Measurements from ENCODE around the gene MED12L.

The MED12L gene

DNA sequence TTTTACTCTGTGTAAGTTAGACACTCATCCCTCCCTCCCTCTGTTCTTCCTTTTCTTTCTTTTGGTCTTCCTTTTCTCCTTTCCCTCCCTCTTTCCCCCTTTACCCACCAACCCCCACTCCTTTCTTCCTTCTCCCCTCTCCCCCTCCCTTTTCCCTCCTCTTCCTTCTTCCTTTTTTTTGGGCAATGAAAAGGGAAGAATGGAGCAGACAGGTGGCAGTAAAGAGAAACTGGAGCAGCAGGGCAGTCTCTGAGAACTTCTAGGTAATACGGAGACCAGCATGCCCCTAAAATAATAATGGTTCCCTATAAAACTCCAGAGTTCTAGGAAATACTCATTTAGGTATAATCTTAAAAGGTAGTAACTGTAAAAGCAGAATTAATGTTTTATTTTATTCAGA lies 129.0 kb downstream of the MED12L start:
- no peak for TF ChIP-seq POLR2AphosphoS5 (IDR thresholded peaks at IDR 0.05; ENCODE audit: low read depth, low read length)
- TF ChIP-seq FOXP2 (optimal IDR thresholded peaks at IDR 0.05; ENCODE audit: borderline replicate concordance, extremely low read depth, extremely low read length, insufficient read depth) = no peak
- no peak for TF ChIP-seq REST (IDR thresholded peaks at IDR 0.05; ENCODE audit: insufficient read depth in 1 of 2, low read depth in 2 of 2, low read length in 2 of 2)
- no peak for TF ChIP-seq TAF1 (IDR thresholded peaks at IDR 0.05; ENCODE audit: borderline replicate concordance, insufficient read depth, low read length)

DNA sequence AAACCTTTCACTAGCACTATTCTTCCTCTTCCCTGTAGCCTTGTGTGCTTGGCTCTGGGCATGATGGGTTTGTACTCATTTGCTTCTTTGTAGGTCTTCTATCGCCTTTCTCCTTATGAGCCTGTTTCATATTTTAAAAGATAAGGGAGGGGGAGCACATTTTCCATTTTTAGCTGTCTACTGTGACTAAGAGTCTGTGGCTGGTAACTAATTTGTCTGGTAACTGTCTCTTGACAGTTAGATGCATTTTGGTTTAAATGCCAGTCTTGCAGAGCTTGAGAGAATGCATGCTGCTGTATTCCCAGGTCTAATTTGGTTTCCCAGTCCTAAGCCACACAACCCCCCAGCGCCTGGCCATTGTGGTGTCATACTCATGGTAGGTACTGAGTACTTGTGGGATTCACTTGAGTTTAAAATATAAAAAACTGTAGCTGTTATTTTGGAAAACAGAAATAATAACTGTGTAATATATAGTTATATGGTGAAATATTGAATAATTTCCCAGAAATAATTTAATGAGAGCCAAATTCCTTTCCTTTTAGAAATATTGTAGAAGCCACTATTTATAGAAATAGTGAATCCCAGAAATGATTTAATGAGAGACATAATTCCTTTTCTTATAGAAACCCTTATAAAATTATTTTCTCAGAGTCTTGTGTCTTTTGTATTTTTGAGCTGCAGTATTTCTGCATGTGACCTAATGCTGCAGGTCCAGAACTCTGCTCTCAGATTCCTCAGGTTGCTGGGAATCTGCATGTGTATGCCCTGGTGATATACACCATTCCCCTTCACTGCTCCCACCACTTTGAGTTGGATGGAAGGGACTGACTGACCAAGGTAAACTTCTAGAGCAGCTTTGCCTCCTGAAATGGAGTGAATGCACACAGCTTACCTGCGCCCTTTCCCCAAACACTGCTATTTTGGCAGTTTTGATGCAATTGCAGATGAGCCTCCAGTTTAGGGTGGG lies 131.5 kb downstream of the MED12L start:
- no peak for TF ChIP-seq FOXP2 (optimal IDR thresholded peaks at IDR 0.05; ENCODE audit: borderline replicate concordance, extremely low read depth, extremely low read length, insufficient read depth)
- TF ChIP-seq TAF1 (IDR thresholded peaks at IDR 0.05; ENCODE audit: borderline replicate concordance, insufficient read depth, low read length) = no peak
- TF ChIP-seq REST (IDR thresholded peaks at IDR 0.05; ENCODE audit: insufficient read depth in 1 of 2, low read depth in 2 of 2, low read length in 2 of 2) = no peak
- no peak for TF ChIP-seq SIN3A (IDR thresholded peaks at IDR 0.05; ENCODE audit: borderline replicate concordance, insufficient read depth, low read length)
- no peak for TF ChIP-seq POLR2AphosphoS5 (IDR thresholded peaks at IDR 0.05; ENCODE audit: low read depth, low read length)

- TF ChIP-seq SIN3A (IDR thresholded peaks at IDR 0.05; ENCODE audit: borderline replicate concordance, insufficient read depth, low read length) (no peak), POLR2AphosphoS5 (IDR thresholded peaks at IDR 0.05; ENCODE audit: low read depth, low read length) (no peak), TAF1 (IDR thresholded peaks at IDR 0.05; ENCODE audit: borderline replicate concordance, insufficient read depth, low read length) (no peak), FOXP2 (optimal IDR thresholded peaks at IDR 0.05; ENCODE audit: borderline replicate concordance, extremely low read depth, extremely low read length, insufficient read depth) (no peak), REST (IDR thresholded peaks at IDR 0.05; ENCODE audit: insufficient read depth in 1 of 2, low read depth in 2 of 2, low read length in 2 of 2) (no peak)
Observed at GRCh38 chr3:151218136-151218535, 132.7 kb downstream of the MED12L start.

DNA sequence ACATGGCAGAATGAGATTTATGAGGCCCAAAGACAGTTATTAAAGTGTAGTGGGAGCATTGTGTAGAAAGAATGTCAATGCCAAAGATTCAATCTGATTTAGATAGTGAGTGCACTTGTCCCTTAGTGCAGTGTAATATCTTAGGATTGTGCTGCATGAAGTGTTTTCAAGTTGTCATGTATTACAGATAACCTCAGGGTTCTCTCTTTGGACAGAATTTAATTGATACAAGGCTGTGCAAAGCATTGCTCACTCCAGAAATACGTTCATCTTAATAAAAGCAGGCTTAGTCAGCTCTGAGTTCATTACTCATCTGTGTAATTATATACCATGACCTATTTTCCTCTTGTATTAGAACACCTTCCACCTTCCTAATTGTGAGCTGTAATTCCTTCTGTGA lies 133.6 kb downstream of the MED12L start:
- TF ChIP-seq FOXP2 (optimal IDR thresholded peaks at IDR 0.05; ENCODE audit: borderline replicate concordance, extremely low read depth, extremely low read length, insufficient read depth) = no peak
- TF ChIP-seq POLR2AphosphoS5 (IDR thresholded peaks at IDR 0.05; ENCODE audit: low read depth, low read length) = no peak
- TF ChIP-seq TAF1 (IDR thresholded peaks at IDR 0.05; ENCODE audit: borderline replicate concordance, insufficient read depth, low read length) = no peak
- TF ChIP-seq SIN3A (IDR thresholded peaks at IDR 0.05; ENCODE audit: borderline replicate concordance, insufficient read depth, low read length) = no peak
- no peak for TF ChIP-seq REST (IDR thresholded peaks at IDR 0.05; ENCODE audit: insufficient read depth in 1 of 2, low read depth in 2 of 2, low read length in 2 of 2)
